Transverse colon (tissue), 3 donors: Measurements from ENCODE around the gene ANKRD33B.

Experiments
- POLR2A ChIP-seq: fragments of 450-650 bp; IDR thresholded peaks from one replicate; pipeline ENCODE4 v1.6.1; 2016; ENCODE audit warnings: antibody characterized with exemption, mild to moderate bottlenecking, moderate library complexity
- TF ChIP-seq, protein P1 (sequence below), 5 experiments: fragments of 200-600 bp in 3 of 5; fragments of 450-650 bp in 2 of 5; sonication (generic) in 3 of 5; IDR thresholded peaks; 1 replicate in 2 of 5; 2 replicates in 3 of 5; pipeline ENCODE4 v1.5.1; 2016 to 2017; ENCODE audit warnings: antibody characterized with exemption in 5 of 5, inconsistent platforms in 3 of 5, mild to moderate bottlenecking in 2 of 5, moderate library complexity in 1 of 5

DNA sequence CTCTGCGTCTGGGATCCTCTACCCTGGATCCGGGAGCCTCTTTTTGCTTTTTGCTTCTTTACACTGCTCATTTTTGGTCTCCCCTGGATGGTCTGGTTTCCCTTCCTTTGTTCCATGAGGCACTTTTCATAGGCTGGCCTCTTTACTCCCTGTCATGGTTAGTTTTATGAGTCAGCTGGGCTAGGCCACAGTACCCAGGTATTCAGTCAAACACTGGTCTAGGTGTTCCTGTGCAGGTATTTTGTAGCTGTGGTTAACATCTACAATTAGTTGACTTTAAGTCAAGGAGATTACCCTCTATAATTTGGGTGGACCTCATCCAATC lies 17.5 kb downstream of the ANKRD33B start:
- TF ChIP-seq, protein P1, sequence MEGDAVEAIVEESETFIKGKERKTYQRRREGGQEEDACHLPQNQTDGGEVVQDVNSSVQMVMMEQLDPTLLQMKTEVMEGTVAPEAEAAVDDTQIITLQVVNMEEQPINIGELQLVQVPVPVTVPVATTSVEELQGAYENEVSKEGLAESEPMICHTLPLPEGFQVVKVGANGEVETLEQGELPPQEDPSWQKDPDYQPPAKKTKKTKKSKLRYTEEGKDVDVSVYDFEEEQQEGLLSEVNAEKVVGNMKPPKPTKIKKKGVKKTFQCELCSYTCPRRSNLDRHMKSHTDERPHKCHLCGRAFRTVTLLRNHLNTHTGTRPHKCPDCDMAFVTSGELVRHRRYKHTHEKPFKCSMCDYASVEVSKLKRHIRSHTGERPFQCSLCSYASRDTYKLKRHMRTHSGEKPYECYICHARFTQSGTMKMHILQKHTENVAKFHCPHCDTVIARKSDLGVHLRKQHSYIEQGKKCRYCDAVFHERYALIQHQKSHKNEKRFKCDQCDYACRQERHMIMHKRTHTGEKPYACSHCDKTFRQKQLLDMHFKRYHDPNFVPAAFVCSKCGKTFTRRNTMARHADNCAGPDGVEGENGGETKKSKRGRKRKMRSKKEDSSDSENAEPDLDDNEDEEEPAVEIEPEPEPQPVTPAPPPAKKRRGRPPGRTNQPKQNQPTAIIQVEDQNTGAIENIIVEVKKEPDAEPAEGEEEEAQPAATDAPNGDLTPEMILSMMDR (IDR thresholded peaks at IDR 0.05): no peak
- TF ChIP-seq POLR2A: no peak
